Measurements from ENCODE around the gene P4HTM.

The P4HTM gene

GRCh38 chr3:48989796-48990635 is at the start of gene P4HTM:
TSS of gene P4HTM (plus strand) at chr3:48990241. CDS start at chr3:48990257, 16 bp downstream.
- H3K27ac ChIP-seq (ENCODE audit: low read depth, low read length), result peak within 1 kb of the TSS; percentile 82
- peaks cover 14% of the 10 kb centered on the region for H3K79me2 ChIP-seq (ENCODE audit: control insufficient read depth, insufficient read depth, low read length, unreplicated experiment)
- peak within 1 kb of the TSS; percentile 91 for H2AFZ ChIP-seq (ENCODE audit: low read length, unreplicated experiment)
- H3K27me3 ChIP-seq (ENCODE audit: insufficient read depth, low read length), result no peaks in the 10 kb centered on the region
- H3K36me3 ChIP-seq (ENCODE audit: insufficient read depth, low read length), result no peaks in the 10 kb centered on the region
- peaks cover 18% of the 10 kb centered on the region for H3K4me1 ChIP-seq (ENCODE audit: control insufficient read depth, insufficient read depth, low read length, unreplicated experiment)
- peak within 1 kb of the TSS; percentile 89 for H3K4me3 ChIP-seq (ENCODE audit: low read depth, low read length)

- Histone ChIP-seq H3K79me2 (ENCODE audit: control insufficient read depth, insufficient read depth, low read length, unreplicated experiment) (peaks cover 10% of the 10 kb centered on the region), H3K27me3 (ENCODE audit: insufficient read depth, low read length) (no peaks in the 10 kb centered on the region), H3K36me3 (ENCODE audit: insufficient read depth, low read length) (no peaks in the 10 kb centered on the region), H3K4me1 (ENCODE audit: control insufficient read depth, insufficient read depth, low read length, unreplicated experiment) (no peaks in the 10 kb centered on the region), H3K4me3 (ENCODE audit: low read depth, low read length) (no peak overlapping the region), H2AFZ (ENCODE audit: low read length, unreplicated experiment) (no peak overlapping the region), H3K27ac (ENCODE audit: low read depth, low read length) (no peak overlapping the region)
Observed at GRCh38 chr3:48945432-48945831, 44.6 kb upstream of the P4HTM start.

DNA sequence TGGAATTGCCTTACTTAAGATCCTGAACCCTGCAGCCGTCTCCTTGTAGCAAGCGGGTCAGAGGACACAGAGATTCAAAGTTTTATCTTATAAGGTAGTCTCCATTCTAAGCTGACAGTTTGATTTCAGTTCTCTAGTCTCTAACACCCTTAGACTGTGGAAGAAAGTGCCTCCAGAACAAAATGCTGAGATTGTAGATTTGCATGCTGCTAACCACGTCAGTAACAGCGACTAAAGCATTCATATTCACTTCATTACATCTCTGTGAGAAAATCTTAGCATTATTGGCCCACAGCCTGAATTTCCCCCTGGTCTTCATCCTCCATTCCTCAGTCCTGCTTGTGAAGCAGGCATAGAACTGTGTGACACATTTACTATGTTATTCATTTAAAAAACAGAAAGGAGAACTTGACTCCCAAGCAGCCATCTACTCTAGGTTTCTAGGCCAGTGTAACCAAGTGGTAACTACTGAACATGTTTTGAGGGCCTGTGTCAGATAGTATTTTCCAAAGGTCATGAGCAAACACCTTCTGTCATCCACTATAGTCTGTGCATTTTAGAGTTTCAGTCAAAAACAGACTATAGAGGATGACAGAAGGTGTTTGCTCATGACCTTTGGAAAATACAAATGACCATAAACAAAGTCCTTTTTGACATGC is 44.0 kb upstream of the P4HTM start:
- no peaks in the 10 kb centered on the region for H3K4me1 ChIP-seq (ENCODE audit: control insufficient read depth, insufficient read depth, low read length, unreplicated experiment)
- no peak overlapping the region for H3K4me3 ChIP-seq (ENCODE audit: low read depth, low read length)
- no peak overlapping the region for H2AFZ ChIP-seq (ENCODE audit: low read length, unreplicated experiment)
- peaks cover 13% of the 10 kb centered on the region for H3K79me2 ChIP-seq (ENCODE audit: control insufficient read depth, insufficient read depth, low read length, unreplicated experiment)
- H3K36me3 ChIP-seq (ENCODE audit: insufficient read depth, low read length), result no peaks in the 10 kb centered on the region
- H3K27ac ChIP-seq (ENCODE audit: low read depth, low read length), result no peak overlapping the region
- no peaks in the 10 kb centered on the region for H3K27me3 ChIP-seq (ENCODE audit: insufficient read depth, low read length)

- Histone ChIP-seq H3K27me3 (ENCODE audit: insufficient read depth, low read length) (no peaks in the 10 kb centered on the region), H3K4me1 (ENCODE audit: control insufficient read depth, insufficient read depth, low read length, unreplicated experiment) (no peaks in the 10 kb centered on the region), H2AFZ (ENCODE audit: low read length, unreplicated experiment) (no peak overlapping the region), H3K36me3 (ENCODE audit: insufficient read depth, low read length) (no peaks in the 10 kb centered on the region), H3K27ac (ENCODE audit: low read depth, low read length) (no peak overlapping the region), H3K79me2 (ENCODE audit: control insufficient read depth, insufficient read depth, low read length, unreplicated experiment) (peaks cover 18% of the 10 kb centered on the region), H3K4me3 (ENCODE audit: low read depth, low read length) (no peak overlapping the region)
Observed at GRCh38 chr3:48949376-48949717, 40.7 kb upstream of the P4HTM start.

GRCh38 chr3:48950051-48950450 is 40.0 kb upstream of the P4HTM start:
- Histone ChIP-seq H3K79me2 (ENCODE audit: control insufficient read depth, insufficient read depth, low read length, unreplicated experiment) (peaks cover 18% of the 10 kb centered on the region), H3K36me3 (ENCODE audit: insufficient read depth, low read length) (no peaks in the 10 kb centered on the region), H3K4me3 (ENCODE audit: low read depth, low read length) (no peak overlapping the region), H3K27me3 (ENCODE audit: insufficient read depth, low read length) (no peaks in the 10 kb centered on the region), H2AFZ (ENCODE audit: low read length, unreplicated experiment) (no peak overlapping the region), H3K27ac (ENCODE audit: low read depth, low read length) (no peak overlapping the region), H3K4me1 (ENCODE audit: control insufficient read depth, insufficient read depth, low read length, unreplicated experiment) (no peaks in the 10 kb centered on the region)

DNA sequence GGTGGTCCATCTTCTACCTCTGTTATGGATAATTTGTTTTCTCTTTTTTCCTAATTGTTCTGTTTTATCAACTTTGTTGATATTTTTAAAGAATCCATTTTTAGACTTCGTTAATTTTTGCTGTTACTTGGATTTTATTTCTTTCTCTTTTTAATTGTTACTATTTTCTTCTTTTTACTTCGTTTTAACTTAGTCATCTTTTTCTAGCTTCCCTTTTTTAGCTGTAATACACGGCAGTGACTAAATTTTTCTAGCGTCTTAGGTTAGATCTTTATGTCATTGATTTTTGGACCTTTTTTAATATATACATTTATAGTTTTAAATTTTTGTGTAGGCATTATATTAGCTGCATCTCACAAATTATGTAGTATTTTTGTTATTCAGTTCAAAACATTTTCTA is 38.3 kb upstream of the P4HTM start:
- no peak overlapping the region for H2AFZ ChIP-seq (ENCODE audit: low read length, unreplicated experiment)
- peaks cover 20% of the 10 kb centered on the region for H3K79me2 ChIP-seq (ENCODE audit: control insufficient read depth, insufficient read depth, low read length, unreplicated experiment)
- no peak overlapping the region for H3K27ac ChIP-seq (ENCODE audit: low read depth, low read length)
- no peaks in the 10 kb centered on the region for H3K27me3 ChIP-seq (ENCODE audit: insufficient read depth, low read length)
- no peaks in the 10 kb centered on the region for H3K4me1 ChIP-seq (ENCODE audit: control insufficient read depth, insufficient read depth, low read length, unreplicated experiment)
- no peak overlapping the region for H3K4me3 ChIP-seq (ENCODE audit: low read depth, low read length)
- H3K36me3 ChIP-seq (ENCODE audit: insufficient read depth, low read length), result no peaks in the 10 kb centered on the region

- Histone ChIP-seq H3K79me2 (ENCODE audit: control insufficient read depth, insufficient read depth, low read length, unreplicated experiment) (peaks cover 24% of the 10 kb centered on the region), H3K27me3 (ENCODE audit: insufficient read depth, low read length) (no peaks in the 10 kb centered on the region), H3K4me1 (ENCODE audit: control insufficient read depth, insufficient read depth, low read length, unreplicated experiment) (no peaks in the 10 kb centered on the region), H3K4me3 (ENCODE audit: low read depth, low read length) (no peak overlapping the region), H3K36me3 (ENCODE audit: insufficient read depth, low read length) (no peaks in the 10 kb centered on the region), H3K27ac (ENCODE audit: low read depth, low read length) (no peak overlapping the region), H2AFZ (ENCODE audit: low read length, unreplicated experiment) (no peak overlapping the region)
Observed at GRCh38 chr3:48952510-48953118, 37.4 kb upstream of the P4HTM start.

- no peaks in the 10 kb centered on the region for H3K36me3 ChIP-seq (ENCODE audit: insufficient read depth, low read length)
- no peak overlapping the region for H3K4me3 ChIP-seq (ENCODE audit: low read depth, low read length)
- no peak overlapping the region for H2AFZ ChIP-seq (ENCODE audit: low read length, unreplicated experiment)
- peaks cover 21% of the 10 kb centered on the region for H3K79me2 ChIP-seq (ENCODE audit: control insufficient read depth, insufficient read depth, low read length, unreplicated experiment)
- H3K27ac ChIP-seq (ENCODE audit: low read depth, low read length), result no peak overlapping the region
- H3K4me1 ChIP-seq (ENCODE audit: control insufficient read depth, insufficient read depth, low read length, unreplicated experiment), result peaks cover 5% of the 10 kb centered on the region
- no peaks in the 10 kb centered on the region for H3K27me3 ChIP-seq (ENCODE audit: insufficient read depth, low read length)
Observed at GRCh38 chr3:48957006-48957705, 32.9 kb upstream of the P4HTM start.

- Histone ChIP-seq H3K36me3 (ENCODE audit: insufficient read depth, low read length) (no peaks in the 10 kb centered on the region), H3K79me2 (ENCODE audit: control insufficient read depth, insufficient read depth, low read length, unreplicated experiment) (peaks cover 15% of the 10 kb centered on the region), H3K27me3 (ENCODE audit: insufficient read depth, low read length) (no peaks in the 10 kb centered on the region), H3K4me1 (ENCODE audit: control insufficient read depth, insufficient read depth, low read length, unreplicated experiment) (peaks cover 5% of the 10 kb centered on the region), H2AFZ (ENCODE audit: low read length, unreplicated experiment) (no peak overlapping the region), H3K4me3 (ENCODE audit: low read depth, low read length) (no peak overlapping the region), H3K27ac (ENCODE audit: low read depth, low read length) (no peak overlapping the region)
Observed at GRCh38 chr3:48960841-48961413, 29.1 kb upstream of the P4HTM start.

DNA sequence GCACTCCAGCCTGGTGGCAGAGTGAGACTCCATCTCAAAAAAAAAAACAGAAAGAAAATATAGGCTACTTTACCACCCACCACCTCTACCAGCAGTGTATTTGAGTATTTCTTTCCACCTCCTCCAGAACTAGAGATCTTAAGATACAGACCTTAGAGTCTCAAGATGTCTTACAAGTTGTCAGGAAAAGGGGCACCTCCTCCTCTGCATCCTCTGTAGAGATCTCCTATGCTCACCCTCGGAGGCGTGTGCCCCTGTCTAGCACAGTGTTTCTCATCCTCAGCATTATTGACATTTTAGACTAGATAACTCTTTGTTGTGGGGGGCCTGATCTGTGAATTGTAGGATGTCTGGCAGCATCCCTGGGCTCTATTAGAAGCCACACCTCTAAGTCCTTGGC is 27.7 kb upstream of the P4HTM start:
- Histone ChIP-seq H2AFZ (ENCODE audit: low read length, unreplicated experiment) (no peak overlapping the region), H3K79me2 (ENCODE audit: control insufficient read depth, insufficient read depth, low read length, unreplicated experiment) (peaks cover 9% of the 10 kb centered on the region), H3K27ac (ENCODE audit: low read depth, low read length) (no peak overlapping the region), H3K36me3 (ENCODE audit: insufficient read depth, low read length) (no peaks in the 10 kb centered on the region), H3K4me3 (ENCODE audit: low read depth, low read length) (no peak overlapping the region), H3K27me3 (ENCODE audit: insufficient read depth, low read length) (no peaks in the 10 kb centered on the region), H3K4me1 (ENCODE audit: control insufficient read depth, insufficient read depth, low read length, unreplicated experiment) (peaks cover 5% of the 10 kb centered on the region)
